GM19463 (cell line): ENCODE results near the gene HRCT1.
"Not testable (repeated sequence)": the region's sequence is repeated elsewhere in the genome, so short reads cannot be mapped to it uniquely, and the experiment has no call there.

Experiments used
- ATAC-seq: cut with Tn5 transposase; IDR thresholded peaks from one replicate; pipeline ENCODE4 v1.9.1; 2021; ENCODE audit warnings: mild to moderate bottlenecking, moderate library complexity; ENCODE audit not compliant: unreplicated experiment

HRCT1 gene

DNA sequence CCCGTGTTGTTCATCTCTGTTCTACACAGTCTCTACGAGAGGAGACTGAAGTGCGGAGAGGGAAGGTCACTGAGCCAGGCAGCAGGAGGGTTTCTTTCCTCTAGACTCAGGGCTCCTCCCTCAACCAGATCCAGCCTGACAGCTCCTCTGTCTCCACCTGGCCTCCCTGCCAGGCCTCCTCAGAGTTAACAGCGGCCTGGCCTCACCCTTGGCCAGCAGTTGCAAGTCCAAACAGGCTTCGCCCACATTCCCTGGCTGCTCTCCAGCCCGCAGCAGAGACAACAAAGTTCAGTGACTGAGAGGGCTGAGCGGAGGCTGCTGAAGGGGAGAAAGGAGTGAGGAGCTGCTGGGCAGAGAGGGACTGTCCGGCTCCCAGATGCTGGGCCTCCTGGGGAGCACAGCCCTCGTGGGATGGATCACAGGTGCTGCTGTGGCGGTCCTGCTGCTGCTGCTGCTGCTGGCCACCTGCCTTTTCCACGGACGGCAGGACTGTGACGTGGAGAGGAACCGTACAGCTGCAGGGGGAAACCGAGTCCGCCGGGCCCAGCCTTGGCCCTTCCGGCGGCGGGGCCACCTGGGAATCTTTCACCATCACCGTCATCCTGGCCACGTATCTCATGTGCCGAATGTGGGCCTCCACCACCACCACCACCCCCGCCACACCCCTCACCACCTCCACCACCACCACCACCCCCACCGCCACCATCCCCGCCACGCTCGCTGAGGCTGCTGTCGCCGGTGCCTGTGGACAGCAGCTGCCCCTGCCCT lies at the start of gene HRCT1:
Gene HRCT1, plus strand, starts transcription at position 291 of the 768 bp plus-strand sequence. Its CDS starts 86 bp downstream, at position 377.
- ATAC-seq = no peak

DNA sequence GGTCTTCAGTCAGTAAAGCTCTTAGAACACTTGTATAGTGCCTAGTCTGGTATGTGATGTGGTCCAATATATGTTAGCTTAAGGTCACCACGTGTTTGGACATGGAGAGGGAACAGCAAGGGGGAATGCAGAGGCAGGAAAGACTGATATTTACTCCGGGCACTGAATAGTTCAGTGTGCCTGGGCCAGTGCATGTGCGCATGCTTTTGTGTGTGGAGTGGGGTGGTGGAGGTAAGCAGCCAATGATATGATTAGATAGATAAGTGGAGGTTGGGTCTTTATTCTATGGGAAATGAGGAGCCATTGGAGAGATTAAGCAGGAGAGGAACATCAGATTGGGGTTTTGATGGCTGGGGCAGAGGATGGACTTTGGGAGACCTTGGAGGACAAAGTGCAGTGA lies 49.8 kb upstream of the HRCT1 start:
- ATAC-seq = no peak

DNA sequence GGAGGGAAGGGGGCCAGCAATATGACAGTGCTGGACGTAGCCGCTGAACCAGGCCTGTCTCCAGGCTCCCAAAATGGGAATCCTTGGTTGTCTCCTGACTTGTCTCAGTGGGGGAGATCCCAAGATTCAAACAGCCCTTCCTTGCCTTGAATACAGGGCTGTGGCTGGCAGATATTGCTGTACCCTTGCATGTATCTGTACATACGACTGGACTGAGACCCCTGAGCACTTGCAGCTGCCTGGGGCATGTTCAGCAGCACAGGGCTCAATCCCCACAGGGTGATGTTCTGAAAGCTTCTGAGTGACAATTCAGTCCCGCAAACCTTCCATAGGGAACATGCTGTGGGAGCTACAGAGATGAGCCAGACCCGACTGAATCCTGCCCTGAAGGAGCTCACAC lies 49.1 kb upstream of the HRCT1 start:
- ATAC-seq = no peak

DNA sequence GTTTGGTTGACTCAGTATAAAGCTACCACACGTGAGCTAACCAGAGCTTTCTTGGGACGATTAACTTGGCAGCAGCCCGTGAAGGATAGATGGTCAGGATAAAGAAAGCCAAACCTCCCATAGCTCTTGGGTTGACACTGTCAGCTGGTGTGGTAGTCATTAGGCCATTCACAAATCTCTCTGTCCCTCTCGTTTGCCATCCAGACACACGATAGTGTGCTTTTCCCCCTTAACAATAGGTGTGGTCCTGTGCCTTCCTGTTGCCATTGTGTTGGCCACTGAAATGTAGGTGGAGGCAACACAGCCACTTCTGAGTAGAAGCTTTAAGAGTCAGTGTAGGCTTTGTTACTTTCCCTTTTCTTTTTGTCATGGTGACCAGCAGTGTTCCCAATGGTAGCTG lies 47.5 kb upstream of the HRCT1 start:
- no peak for ATAC-seq

- ATAC-seq = no peak
These were observed 46.6 kb upstream of the HRCT1 start for GRCh38 chr9:35859310-35859989.

GRCh38 chr9:35859990-35860339 lies 46.0 kb upstream of the HRCT1 start:
- ATAC-seq = no peak

DNA sequence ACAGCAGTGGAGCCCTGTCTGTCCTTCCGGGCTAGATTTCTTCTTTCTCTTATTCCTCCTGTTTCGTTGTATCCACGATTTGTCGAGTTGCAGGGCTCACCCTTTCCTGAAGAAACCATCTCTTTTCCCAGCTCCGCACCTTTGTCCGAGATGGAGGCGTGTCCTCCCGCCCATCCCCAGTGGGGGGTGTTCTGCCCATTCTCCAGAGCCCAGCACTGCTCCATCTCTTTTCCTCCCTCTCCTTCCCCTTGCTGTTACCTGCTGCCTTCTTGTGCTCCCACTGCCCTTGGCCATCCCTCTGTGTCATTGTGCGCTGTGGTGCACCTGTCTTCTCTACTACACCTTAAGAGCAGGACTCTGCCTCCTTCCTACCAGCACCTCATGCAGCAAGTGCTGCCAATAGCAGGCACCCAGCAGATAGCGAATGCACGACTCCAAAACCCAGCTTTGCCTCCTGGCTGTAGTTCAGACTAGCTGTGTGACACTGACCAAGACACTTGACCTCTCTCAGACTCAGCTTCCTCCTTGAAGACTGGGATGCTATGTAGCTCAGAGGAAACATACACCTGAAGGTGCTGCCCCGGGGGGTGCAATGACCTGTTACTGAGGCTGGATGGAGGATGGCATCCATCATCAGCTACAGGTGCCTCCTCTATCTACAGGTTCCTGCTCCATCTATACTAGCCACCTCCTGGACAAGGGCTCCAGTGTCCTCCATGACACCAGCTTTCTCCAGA lies 44.7 kb upstream of the HRCT1 start:
- ATAC-seq = no peak

DNA sequence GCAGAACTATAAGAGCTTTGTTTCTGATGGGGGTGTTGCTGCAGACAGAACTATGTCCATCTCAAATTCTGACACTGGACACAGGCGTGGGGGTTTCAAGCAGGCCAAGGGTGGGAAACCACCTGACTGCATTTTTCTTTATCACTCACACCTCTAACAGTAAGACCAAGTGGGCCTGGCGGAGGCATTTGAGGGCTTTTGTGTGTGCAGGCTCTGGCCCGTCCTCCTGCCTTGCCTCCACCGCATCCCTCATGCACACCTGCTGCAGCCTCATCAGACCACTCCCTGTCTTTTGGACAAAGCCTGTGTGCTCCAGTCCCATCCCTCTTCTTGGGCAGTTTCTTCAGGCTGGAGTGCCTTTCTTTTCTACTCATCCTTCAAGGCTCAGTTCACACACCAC lies 43.7 kb upstream of the HRCT1 start:
- no peak for ATAC-seq

GRCh38 chr9:35863583-35863982 lies 42.4 kb upstream of the HRCT1 start:
- ATAC-seq = no peak

DNA sequence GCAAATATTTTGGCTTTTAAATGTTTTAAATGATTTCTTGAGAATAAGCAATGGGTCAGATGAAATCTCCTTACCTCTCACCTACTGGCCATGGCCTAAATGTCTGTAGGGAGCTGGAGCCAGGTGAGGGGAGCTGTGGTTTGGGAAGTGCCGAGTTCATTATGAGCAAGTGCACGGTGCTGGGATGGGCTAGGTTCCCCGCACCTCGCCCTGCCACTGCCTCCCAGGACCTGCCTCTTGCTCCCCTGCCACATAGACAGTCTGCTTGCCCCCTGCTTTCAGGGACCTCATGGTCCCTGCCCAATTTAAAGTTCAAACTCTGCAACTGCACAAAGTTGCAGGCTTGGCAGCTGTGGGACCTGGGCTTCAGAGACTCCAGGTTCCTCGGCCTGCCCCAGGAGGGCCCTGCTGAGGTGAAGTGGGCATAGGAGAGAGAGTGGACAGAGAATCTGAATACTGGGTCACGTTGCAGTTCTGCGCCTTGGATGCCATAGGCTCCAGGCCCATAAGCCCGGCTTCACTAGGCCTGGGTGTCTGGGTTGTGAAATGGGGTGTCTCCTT lies 41.2 kb upstream of the HRCT1 start:
- ATAC-seq = no peak

- no peak for ATAC-seq
These were observed 38.5 kb upstream of the HRCT1 start for GRCh38 chr9:35867538-35867937.

DNA sequence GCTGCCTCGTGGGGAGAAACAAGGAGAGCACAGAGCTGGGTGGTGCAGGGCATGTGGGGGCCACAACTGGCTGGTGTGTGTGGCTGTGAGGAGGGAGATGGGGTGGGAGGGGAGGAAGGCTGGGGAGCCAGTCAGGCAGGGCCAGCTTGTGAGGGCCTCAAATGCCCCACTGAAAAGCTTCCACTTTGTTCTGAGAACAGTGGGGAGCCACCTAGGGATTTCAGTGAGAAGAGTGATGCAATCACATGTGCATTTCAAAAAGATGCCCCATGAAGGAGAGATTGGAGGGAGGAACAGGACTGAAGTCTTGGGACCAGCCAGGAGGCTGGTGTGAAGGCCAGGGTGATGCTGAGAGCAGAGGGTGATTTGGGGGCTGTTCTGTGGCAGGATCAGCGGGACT lies 37.1 kb upstream of the HRCT1 start:
- ATAC-seq = no peak

DNA sequence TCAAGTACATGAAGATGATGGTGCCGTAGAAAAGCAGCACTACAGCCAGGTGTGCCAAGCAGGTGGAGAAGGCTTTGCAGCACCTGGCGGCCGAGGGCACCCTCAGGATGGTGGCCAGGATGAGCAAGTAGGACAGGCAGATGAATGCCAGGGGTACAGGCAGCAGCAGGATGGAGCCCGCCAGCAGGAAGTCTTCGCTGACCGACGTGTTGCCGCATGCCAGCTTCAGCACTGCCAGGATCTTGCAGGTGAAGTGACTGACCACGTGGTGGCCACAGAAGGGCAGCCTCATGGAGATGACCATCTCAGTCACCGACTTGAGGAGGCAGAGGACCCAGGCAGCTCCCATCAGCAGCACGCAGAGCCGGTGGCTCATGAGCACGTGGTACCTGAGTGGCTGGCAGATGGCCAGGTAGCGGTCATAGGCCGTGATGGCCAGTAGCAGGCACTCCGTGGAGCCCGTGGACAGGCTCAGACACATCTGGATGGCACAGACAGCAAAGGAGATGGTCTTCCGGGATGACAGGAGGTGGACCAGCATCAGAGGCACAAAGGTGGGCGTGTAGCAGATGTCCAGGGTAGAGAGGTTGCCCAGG lies 36.3 kb upstream of the HRCT1 start:
- ATAC-seq = no peak

- ATAC-seq = no peak
These were observed 35.6 kb upstream of the HRCT1 start, which contains the start of gene OR13J1 for GRCh38 chr9:35870351-35870923. Gene OR13J1, minus strand, starts transcription at chr9:35870401. Its CDS starts 0 bp downstream, at chr9:35870401.

DNA sequence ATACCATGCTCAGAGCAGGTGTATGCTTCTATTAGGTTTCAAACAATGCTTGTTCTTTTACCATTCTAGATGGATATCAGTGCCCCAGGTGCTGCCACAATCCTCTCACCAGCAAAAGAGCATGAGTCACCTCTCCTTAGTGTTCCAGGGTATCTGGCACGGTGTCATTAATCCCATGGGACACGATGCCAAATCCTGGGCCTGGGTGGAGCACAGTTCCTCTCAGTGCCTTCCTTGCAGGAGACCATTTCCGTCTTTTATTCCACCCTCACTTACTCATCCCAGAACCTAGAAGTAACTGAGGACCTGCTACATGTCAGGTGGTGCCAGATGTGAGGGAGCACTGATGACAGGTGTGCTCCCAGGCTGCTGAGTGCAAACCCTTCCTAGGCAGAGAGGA lies 34.5 kb upstream of the HRCT1 start:
- ATAC-seq = no peak

- ATAC-seq = no peak
These were observed 33.5 kb upstream of the HRCT1 start for GRCh38 chr9:35872505-35872904.

DNA sequence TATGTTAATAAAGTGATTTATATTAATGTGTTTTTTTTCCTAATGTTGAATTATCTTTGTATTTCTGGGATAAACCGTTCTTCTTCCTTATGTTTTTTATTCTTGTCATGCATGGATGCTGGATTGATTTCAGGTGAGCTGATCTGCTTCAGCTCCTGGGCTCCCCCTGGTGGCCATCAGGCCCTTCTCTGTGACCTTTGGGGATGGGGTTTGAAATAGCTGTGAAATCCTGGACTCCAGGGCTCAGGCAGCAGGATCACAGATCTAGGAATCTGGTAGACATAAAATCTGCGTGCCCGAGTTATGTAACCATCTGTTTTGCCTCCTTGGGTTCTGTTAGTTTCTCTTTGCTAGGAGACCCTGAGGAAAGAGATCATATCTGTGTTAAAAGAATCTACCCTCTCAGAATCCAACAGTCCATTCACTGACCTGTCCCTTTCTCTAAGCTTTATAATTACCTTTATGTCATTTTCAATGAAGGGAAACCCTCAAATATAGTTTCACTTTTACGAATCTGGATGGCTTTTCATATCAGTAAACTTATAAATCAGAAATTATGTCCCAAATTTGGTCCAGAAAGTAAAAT lies 23.6 kb upstream of the HRCT1 start:
- ATAC-seq = no peak

DNA sequence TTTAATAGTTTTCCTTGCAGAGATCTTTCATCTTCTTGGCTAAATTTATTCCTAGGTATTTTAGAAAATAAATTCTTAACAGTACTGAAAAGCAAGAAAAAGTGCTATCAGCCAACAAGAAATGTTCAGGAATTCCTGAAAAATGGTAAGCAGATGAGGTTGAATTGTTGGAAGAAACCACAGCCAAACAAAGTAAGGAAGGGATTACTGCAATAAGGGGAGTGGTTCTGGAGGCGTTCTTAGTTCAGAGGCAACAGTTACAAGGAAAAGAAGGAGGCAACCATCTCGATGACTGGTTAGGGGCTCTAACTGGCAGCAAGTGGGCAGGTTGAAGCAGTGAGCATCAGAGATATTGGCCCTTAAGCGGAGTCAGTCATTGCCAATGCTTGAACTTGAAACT lies 23.0 kb upstream of the HRCT1 start:
- ATAC-seq = no peak

- not testable (repeated sequence) for ATAC-seq
These were observed 21.1 kb upstream of the HRCT1 start for GRCh38 chr9:35884908-35885307.

DNA sequence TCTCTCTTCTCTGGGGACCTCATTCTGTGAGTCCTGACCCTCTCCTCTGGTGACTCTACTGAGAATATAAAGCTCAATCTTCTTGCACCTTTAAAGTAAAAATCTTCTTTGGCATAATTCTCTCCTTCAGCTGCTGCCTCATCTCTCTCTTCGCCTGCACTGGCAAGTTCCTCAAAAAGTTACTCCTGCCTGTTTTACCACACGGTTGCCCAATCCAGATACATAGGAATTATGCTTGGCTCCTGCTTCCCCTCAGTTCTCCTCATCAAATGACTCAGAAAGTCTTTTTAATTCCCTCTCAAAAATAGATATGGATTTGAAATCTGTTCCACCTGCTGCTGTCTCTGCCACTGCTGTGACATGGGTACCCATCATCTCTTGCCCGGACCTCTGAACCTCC lies 14.4 kb upstream of the HRCT1 start:
- no peak for ATAC-seq
